ENCODE data around the gene PLGLB2. TPM values are rescaled to one million over a fixed set of nuclear protein-coding genes. Genes with fewer than 3 reads are reported as not detected.
A peak's percentile ranks its signal among the peaks of the same experiment; 100 is the strongest.
"Not testable (repeated sequence)": the region's sequence is repeated elsewhere in the genome, so short reads cannot be mapped to it uniquely, and the experiment has no call there.

Gene PLGLB2
- total RNA-seq: 1 to 10 TPM in 1 of 2 donors, not detected in 1; 1.5 TPM
- long read RNA-seq: 0 reads

DNA sequence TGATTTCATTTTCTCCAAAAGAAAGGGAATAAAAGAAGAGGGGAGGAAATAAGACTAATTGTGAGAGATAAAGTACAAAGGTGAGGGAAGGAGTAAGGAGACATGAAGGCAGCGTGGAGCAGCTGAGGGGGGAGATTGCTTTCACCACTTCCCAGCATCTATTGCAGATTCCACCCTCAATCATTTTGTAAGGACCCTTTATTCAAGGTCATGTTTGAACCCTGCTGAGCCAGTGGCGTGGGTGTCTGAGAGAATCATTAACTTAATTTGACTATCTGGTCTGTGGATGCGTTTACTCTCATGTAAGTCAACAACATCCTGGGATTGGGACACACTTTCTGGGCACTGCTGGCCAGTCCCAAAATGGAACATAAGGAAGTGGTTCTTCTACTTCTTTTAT is at the start of gene PLGLB2:
Gene PLGLB2 (plus strand): TSS at position 297 of the 400 bp plus-strand sequence. CDS start 67 bp downstream, at position 364.
- ATAC-seq; intact Hi-C loops (cut with DNase I, micrococcal nuclease); DNase-seq: not testable (repeated sequence)

DNA sequence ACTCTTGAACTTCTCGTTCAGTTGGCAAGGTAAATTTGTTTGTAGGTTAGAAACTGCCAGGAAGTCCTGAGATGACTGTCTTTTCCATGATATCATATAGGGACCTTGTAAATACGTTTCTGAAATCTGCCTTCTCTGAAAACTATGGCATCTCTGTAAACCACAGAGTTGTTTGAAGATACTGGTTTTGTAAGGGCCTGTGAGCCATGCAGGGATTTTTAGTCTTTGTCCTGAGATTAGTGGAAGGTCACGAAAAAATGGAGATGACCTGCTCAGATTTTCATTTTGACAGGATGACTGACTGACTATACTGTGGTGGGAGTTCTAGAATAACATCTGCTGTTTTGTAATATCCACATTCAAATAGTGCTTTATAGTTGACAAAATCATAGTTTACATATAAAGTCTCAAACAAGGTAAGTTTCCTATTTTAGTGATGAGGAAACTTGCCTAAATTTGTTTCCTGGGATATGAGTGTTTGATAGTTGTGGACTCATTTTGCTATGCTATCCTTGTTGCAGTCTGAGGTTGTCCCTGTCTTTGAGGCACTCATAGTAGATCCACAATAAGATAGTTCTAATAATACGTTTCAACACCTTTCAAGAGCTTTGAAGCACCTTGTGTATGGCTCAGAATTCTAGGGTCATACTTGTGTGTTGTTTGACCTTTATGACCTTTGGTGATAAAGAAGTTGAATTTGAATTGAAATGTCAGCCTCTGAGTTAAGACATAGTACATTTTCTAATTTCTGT is 43.1 kb upstream of the PLGLB2 start:
- intact Hi-C loops (cut with DNase I, micrococcal nuclease); ATAC-seq; DNase-seq: not testable (repeated sequence)

DNA sequence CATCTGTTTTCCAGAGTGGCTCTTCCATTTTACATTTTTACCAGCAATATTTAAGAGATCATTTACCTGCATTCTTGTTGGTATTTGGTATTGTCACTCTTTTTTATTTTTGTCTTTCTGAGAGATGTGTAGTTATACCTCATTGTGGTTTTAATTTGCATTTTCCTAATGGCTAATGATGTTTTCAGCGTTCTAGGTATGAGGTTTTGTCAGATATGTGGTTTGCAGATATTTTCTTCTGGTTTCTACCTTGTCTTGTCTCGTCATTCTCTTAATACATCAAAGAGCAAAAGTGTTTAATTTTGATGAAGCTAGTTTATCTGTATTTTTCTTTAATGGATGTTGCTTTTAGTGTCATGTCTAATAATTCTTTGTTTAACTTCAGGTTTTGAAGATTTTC is 39.5 kb upstream of the PLGLB2 start:
- intact Hi-C loops (cut with DNase I, micrococcal nuclease); ATAC-seq; DNase-seq: not testable (repeated sequence)

DNA sequence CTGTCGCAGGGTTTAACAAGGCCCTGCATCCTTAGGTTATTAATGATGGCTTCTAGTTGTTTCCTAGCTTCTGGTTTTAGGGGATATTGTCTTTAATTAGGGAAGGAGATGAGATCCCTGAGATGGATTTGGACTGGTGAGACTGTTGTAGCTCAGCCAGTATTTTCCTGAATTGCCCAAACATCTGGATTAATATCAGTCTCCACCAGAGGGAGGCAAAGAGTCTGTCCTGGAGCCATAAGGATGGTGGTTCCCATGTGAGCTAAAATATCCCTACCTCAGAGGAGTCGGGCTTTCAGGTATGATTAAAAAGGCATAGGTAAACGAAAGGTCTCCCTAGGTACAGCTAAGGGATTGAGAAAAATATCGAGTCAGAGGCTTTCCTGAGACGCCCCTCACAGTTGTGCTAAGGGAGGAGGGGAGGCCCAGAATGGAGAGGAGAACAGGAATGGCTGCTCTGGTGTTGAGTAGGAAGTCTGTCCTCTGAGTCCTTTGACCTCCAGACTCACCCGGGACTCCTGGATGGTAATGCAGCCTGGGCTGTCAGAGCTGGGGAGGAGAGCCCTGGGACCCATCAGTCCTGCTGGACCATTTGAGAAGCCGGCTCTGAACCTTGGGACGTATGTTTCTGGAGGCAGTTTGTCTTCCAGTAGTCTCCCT is 19.8 kb upstream of the PLGLB2 start:
- peak; percentile 54 for ATAC-seq

DNA sequence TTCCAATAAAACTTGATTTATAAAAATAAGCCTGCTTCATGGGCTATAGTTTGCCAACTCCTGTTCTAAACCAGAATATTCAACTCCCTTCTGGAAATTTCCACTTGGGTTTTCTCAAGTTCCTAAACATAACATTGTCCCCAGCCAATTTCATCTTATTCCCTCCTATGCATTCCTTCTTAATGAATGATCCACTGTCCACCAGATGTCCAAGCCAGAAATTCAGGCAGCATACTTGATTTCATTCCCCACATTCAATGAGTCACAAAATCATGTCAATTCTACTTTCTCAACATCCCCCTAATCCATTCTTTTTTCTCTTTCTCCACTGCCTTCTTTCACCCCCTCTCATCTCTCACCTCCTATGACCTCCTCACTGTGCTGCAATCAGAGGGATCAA is 7.0 kb upstream of the PLGLB2 start:
- intact Hi-C loops (cut with DNase I, micrococcal nuclease): not testable (repeated sequence)

More for the DNA sequence above, 19.8 kb upstream of the PLGLB2 start:
- intact Hi-C loops (cut with DNase I, micrococcal nuclease); DNase-seq: not testable (repeated sequence)

DNA sequence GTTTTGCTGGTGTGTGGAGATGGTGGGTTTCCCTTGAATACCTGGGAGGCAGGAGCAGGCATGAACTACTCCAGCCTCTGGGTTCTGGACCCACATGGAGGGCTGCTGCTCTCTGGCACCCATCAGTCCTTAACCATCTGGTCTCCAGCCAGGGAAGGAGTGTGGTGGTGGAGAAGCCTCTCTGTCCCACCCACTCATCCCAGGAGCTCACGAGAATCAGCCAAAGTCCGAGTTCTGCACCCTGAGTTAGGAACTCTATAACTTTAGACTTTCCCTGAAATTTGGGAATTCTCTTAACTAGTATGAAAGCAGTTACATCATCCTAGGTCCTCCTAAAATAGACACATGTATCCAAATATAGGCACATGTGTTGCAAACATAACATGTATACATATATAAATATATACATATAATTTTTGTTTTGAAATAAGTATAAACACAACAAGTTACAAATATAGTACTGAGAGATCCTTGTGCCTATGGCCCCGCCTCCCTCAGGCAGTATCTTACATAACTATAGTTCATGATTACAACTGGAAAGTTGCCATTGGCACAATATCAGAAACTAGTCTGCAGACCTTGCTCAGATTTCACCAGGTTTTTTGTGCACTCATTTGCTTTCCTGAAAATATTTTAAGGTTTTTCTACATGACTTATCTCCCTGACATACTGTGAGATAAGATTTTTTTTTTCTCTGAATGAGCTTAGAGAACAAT is 5.3 kb upstream of the PLGLB2 start:
- intact Hi-C loops (cut with DNase I, micrococcal nuclease); DNase-seq: not testable (repeated sequence)
- ATAC-seq: peak; percentile 88

More for the DNA sequence above, 7.0 kb upstream of the PLGLB2 start:
- not testable (repeated sequence) for DNase-seq, ATAC-seq

DNA sequence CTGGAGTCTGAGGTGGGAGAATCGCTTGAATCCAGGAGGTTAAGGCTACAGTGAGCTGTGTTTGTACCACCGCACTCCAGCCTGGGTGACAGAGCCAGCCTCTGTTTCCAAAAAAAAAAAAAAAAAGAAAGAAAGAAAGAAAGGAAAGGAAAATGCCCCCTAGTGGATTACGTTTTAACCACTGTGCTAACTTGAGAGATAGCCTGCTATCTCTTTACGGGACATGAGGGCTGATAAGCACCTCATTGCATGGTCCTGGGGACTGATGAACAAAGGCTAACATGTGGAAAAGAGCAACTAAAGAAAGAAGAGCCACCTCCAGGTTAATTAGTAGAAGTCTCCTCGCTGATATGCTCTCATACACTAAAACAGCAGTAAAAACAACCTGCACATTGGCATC is 4.2 kb upstream of the PLGLB2 start:
- ATAC-seq: peak; percentile 62
- intact Hi-C loops (cut with DNase I, micrococcal nuclease); DNase-seq: not testable (repeated sequence)

DNA sequence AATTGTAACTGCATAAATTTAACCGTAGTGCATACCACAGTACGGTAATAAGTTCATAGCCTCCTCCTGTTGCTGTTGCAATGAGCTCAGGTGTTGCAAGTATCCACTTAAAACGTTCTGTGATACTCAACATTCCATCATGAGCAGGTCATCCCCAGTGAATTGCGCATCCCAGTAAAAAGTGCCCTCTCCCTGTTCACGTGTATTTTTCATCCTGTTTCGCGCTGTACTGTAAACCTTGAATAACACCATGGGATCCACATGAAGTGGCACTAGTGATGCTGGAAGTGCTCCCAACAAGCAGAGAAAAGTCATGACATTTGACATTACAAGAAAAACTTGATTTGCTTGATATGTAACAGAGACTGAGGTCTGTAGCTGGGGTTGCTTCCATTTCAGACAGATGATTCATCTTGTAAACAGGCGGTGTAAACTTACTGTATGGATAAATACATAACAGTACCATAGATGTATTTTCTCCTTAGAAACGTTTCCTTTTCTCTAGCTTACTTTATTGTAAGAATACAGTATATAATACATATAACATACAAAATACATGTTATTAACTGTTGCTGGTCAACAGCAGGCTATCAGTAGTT is 2.4 kb upstream of the PLGLB2 start:
- ATAC-seq; DNase-seq; intact Hi-C loops (cut with DNase I, micrococcal nuclease): not testable (repeated sequence)

DNA sequence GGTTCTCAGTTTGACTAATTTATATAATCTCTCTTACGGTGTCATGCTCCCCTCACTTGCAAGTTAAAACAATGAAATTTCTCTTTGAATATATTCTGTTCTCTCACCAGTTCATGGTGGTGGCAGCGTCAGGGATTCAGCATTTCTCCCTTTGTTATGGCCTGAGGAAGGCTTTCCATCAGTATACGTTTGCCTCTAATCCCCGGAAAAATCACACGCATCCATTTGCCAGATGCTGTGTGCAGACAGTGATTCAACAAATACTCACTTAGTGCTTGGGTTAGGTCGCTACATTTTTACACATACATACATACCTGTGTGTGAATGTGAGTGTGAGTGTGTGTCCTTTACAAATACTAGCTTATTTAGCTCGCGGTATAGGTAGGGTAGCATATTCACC is 637 bp downstream of the PLGLB2 start:
- intact Hi-C loops (cut with DNase I, micrococcal nuclease); ATAC-seq; DNase-seq: not testable (repeated sequence)

DNA sequence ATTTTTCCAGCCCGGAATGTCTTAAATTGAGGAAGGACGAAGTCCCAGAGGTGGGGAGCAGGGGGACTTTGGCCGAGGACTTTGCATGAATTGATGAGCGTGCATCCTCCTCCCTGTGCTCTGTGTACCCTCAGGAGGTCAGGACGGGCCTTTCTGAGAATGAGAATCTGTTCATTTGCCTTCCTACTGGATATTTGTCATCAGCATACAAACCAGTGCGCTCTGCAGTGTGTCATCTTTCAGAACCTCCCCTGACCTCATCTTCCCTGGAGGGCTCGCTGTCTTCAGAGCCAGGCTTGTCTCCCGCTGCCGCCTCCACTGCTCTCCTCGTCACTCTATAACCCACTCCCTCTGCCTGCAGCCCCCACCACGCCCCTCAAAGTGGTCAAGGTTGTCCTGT is 2.7 kb downstream of the PLGLB2 start:
- intact Hi-C loops (cut with DNase I, micrococcal nuclease); ATAC-seq; DNase-seq: not testable (repeated sequence)

DNA sequence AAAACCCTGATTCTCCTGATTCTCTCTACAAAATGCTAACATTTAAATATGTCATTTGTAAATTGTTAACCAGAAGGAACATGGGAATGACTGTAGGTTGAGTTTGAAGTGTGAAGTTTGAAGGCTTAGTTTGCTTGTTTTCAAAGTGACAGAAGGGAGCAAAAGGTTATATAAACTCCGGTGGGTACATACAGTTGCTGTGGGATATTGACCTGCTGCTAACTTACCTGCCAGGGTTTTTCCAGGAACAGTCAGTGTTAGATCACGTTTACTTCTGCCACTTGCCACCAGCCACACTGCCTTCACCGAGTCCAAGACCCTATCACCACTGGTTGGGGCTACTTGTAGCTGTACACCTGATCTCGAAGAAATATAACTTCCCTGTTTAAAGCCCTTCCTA is 6.9 kb downstream of the PLGLB2 start:
- intact Hi-C loops (cut with DNase I, micrococcal nuclease); DNase-seq; ATAC-seq: not testable (repeated sequence)

Other genes with a start within 250 kb of the PLGLB2 start
- gene RGPD2, start 77.7 kb downstream of the PLGLB2 start, total RNA-seq: 1 to 10 TPM; 2.6 to 5.6 TPM